SU-DHL-6 (cell line): ENCODE results near the gene IQCH.

ENCODE experiments used
- H2AFZ ChIP-seq: fragments of 200-600 bp; sonication (generic); 2 replicates; pipeline ENCODE4 v1.6.1; 2014; ENCODE audit warnings: low read depth, mild to moderate bottlenecking, moderate library complexity, mixed read lengths, antibody characterized with exemption, low read length; ENCODE audit not compliant: severe bottlenecking
- H3F3A ChIP-seq: fragments of 200-600 bp; shearing (Covaris generic); 2 replicates; pipeline ENCODE4 v1.6.0; 2016; ENCODE audit warnings: antibody characterized with exemption, mild to moderate bottlenecking; ENCODE audit not compliant: insufficient read depth
- H3K27ac ChIP-seq: fragments of 200-600 bp; sonication (generic); 2 replicates; pipeline ENCODE4 v1.5.1; 2016; ENCODE audit warnings: low read depth, mild to moderate bottlenecking, low read length, moderate library complexity, mixed read lengths
- H3K27me3 ChIP-seq: fragments of 200-600 bp; sonication (generic), shearing (Covaris generic); 2 replicates; pipeline ENCODE4 v1.6.0; 2014; ENCODE audit warnings: mild to moderate bottlenecking, low read length
- H3K36me3 ChIP-seq: fragments of 200-600 bp; sonication (generic); 2 replicates; pipeline ENCODE4 v1.6.1; 2014; ENCODE audit warnings: mild to moderate bottlenecking, low read length, mixed read lengths
- H3K4me2 ChIP-seq: fragments of 300-600, 200-600 bp; shearing (Covaris generic), sonication (generic); 2 replicates; pipeline ENCODE4 v1.6.0; 2014; ENCODE audit warnings: low read length, low read depth, mild to moderate bottlenecking; ENCODE audit not compliant: poor library complexity, severe bottlenecking
- H3K4me3 ChIP-seq: fragments of 200-600 bp; sonication (generic); 2 replicates; pipeline ENCODE4 v1.5.1; 2014; ENCODE audit warnings: antibody characterized with exemption, low read length, mild to moderate bottlenecking, mixed read lengths; ENCODE audit not compliant: insufficient read depth, poor library complexity, severe bottlenecking
- H3K79me2 ChIP-seq: fragments of 200-600 bp; sonication (generic); 2 replicates; pipeline ENCODE4 v1.6.1; 2014; ENCODE audit warnings: mild to moderate bottlenecking, low read length, moderate library complexity; ENCODE audit not compliant: insufficient read depth
- H3K9ac ChIP-seq: fragments of 200-600 bp; sonication (generic); 2 replicates; pipeline ENCODE4 v1.7.0; 2014; ENCODE audit warnings: mild to moderate bottlenecking, low read length
- H3K9me2 ChIP-seq: fragments of 200-600 bp; sonication (generic); replicated peaks from 2 replicates; pipeline ENCODE4 v1.6.1; 2014; ENCODE audit warnings: low read length; ENCODE audit not compliant: insufficient read depth
- H3K9me3 ChIP-seq: fragments of 200-600 bp; sonication (generic); 2 replicates; pipeline ENCODE4 v1.6.1; 2014; ENCODE audit warnings: low read length, mixed read lengths; ENCODE audit not compliant: insufficient read depth
- H4K20me1 ChIP-seq: fragments of 200-600 bp; sonication (generic); 2 replicates; pipeline ENCODE4 v1.6.1; 2014; ENCODE audit warnings: low read depth, mild to moderate bottlenecking, antibody characterized with exemption, low read length, moderate library complexity, mixed read lengths
- CTCF ChIP-seq: fragments of 200-600 bp; sonication (generic); IDR thresholded peaks from one replicate; pipeline ENCODE4 v1.5.1; 2017; ENCODE audit warnings: antibody characterized with exemption, mild to moderate bottlenecking, low read length, moderate library complexity; ENCODE audit not compliant: insufficient read depth, poor library complexity, severe bottlenecking
- EZH2phosphoT487 ChIP-seq: fragments of 200-600 bp; sonication (generic), shearing (Covaris generic); conservative IDR thresholded peaks from 2 replicates; pipeline ENCODE4 v1.6.1; 2018; ENCODE audit warnings: mild to moderate bottlenecking, antibody characterized with exemption, low read length, moderate library complexity, mixed read lengths

Gene IQCH

GRCh38 chr15:67380921-67381320, 126.3 kb downstream of the IQCH start:
- no peaks in the 10 kb centered on the region for H3K9me2 ChIP-seq
- H3K27me3 ChIP-seq: no peaks in the 10 kb centered on the region
- no peaks in the 10 kb centered on the region for H3K79me2 ChIP-seq
- no peaks in the 10 kb centered on the region for H3K36me3 ChIP-seq
- TF ChIP-seq CTCF: no peak
- TF ChIP-seq EZH2phosphoT487: no peak
- no peaks in the 10 kb centered on the region for H3F3A ChIP-seq
- H3K4me3 ChIP-seq: no peak overlapping the region
- H2AFZ ChIP-seq: no peak overlapping the region
- H3K4me2 ChIP-seq: no peak overlapping the region
- no peaks in the 10 kb centered on the region for H3K9me3 ChIP-seq
- H3K9ac ChIP-seq: no peak overlapping the region
- no peak overlapping the region for H3K27ac ChIP-seq
- no peaks in the 10 kb centered on the region for H4K20me1 ChIP-seq

- Histone ChIP-seq H2AFZ (no peak overlapping the region), H3K79me2 (no peaks in the 10 kb centered on the region), H3K4me2 (no peak overlapping the region), H3K9me2 (no peaks in the 10 kb centered on the region), H4K20me1 (no peaks in the 10 kb centered on the region), H3F3A (no peaks in the 10 kb centered on the region), H3K27me3 (no peaks in the 10 kb centered on the region), H3K9me3 (no peaks in the 10 kb centered on the region), H3K27ac (no peak overlapping the region), H3K4me3 (no peak overlapping the region), H3K9ac (no peak overlapping the region), H3K36me3 (no peaks in the 10 kb centered on the region)
- no peak for TF ChIP-seq CTCF
- no peak for TF ChIP-seq EZH2phosphoT487
These were observed 126.9 kb downstream of the IQCH start for GRCh38 chr15:67381416-67382045.

GRCh38 chr15:67382723-67383122, 128.1 kb downstream of the IQCH start:
- no peaks in the 10 kb centered on the region for H3K79me2 ChIP-seq
- no peaks in the 10 kb centered on the region for H3K9me2 ChIP-seq
- no peak overlapping the region for H3K27ac ChIP-seq
- H4K20me1 ChIP-seq: no peaks in the 10 kb centered on the region
- TF ChIP-seq EZH2phosphoT487: no peak
- no peak for TF ChIP-seq CTCF
- no peaks in the 10 kb centered on the region for H3K27me3 ChIP-seq
- H2AFZ ChIP-seq: no peak overlapping the region
- H3K4me2 ChIP-seq: no peak overlapping the region
- no peak overlapping the region for H3K9ac ChIP-seq
- no peaks in the 10 kb centered on the region for H3K36me3 ChIP-seq
- H3K9me3 ChIP-seq: no peaks in the 10 kb centered on the region
- H3F3A ChIP-seq: no peaks in the 10 kb centered on the region
- no peak overlapping the region for H3K4me3 ChIP-seq
